Mucosa of rectum (tissue), 2 donors: Measurements from ENCODE around the gene SHQ1.

Experiments
- H3K27ac ChIP-seq, 2 donors: one replicate each; pipeline ENCODE4 v1.7.0; 2013; ENCODE audit warnings: inconsistent platforms in 2 of 2, low read depth in 2 of 2, low read length in 2 of 2
- H3K27me3 ChIP-seq, 2 donors: one replicate each; pipeline ENCODE4 v1.7.0; 2013; ENCODE audit warnings: low read length in 2 of 2; ENCODE audit not compliant: control insufficient read depth in 2 of 2, insufficient read depth in 2 of 2
- H3K36me3 ChIP-seq, 2 donors: one replicate each; pipeline ENCODE4 v1.7.0; 2013; ENCODE audit warnings: low read length in 2 of 2; ENCODE audit not compliant: control insufficient read depth in 2 of 2, insufficient read depth in 2 of 2
- H3K4me1 ChIP-seq, 2 donors: one replicate each; pipeline ENCODE4 v1.7.0; 2013; ENCODE audit warnings: low read length in 2 of 2, mild to moderate bottlenecking in 1 of 2; ENCODE audit not compliant: control insufficient read depth in 2 of 2, insufficient read depth in 2 of 2
- H3K4me3 ChIP-seq, 2 donors: one replicate each; pipeline ENCODE4 v1.7.0; 2013; ENCODE audit warnings: low read length in 2 of 2
- H3K9ac ChIP-seq, 2 donors: one replicate each; pipeline ENCODE4 v1.7.0; 2013; ENCODE audit warnings: low read length in 2 of 2, low read depth in 1 of 2, mild to moderate bottlenecking in 1 of 2
- H3K9me3 ChIP-seq, 2 donors: one replicate each; pipeline ENCODE4 v1.7.0; 2013; ENCODE audit warnings: low read length in 2 of 2; ENCODE audit not compliant: control insufficient read depth in 2 of 2
- donor health status: healthy.
- donor health status: Normal muscosa, but diverticular disease.

SHQ1 gene

DNA sequence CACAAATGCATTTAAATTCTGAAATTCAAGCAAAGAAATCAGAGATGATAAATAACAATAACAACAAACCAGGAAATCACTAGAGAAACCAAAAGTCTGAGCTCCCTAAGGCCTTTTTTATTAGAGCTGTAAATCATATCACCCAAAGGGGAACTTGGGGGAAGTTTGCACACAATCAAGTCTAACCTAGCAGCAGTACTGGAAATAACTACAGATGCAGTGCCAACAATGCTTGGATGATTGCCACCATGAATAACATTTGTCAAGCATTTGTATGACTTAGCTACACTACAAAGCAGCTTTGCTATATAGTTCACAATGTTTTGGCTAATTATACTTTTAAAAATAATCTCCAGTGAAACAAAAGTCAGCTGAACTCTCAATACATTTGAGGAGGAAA is 27.8 kb downstream of the SHQ1 start:
- no peaks in the 10 kb centered on the region for H3K9me3 ChIP-seq
- peaks cover 0 to 7% of the 10 kb centered on the region in 2 donors for H3K36me3 ChIP-seq
- no peak overlapping the region for H3K9ac ChIP-seq
- peaks cover 18 to 29% of the 10 kb centered on the region in 2 donors for H3K4me1 ChIP-seq
- peak overlapping the region; percentile 45 to 48 for H3K4me3 ChIP-seq
- no peaks in the 10 kb centered on the region for H3K27me3 ChIP-seq
- H3K27ac ChIP-seq: peak overlapping the region; percentile 75 to 89

DNA sequence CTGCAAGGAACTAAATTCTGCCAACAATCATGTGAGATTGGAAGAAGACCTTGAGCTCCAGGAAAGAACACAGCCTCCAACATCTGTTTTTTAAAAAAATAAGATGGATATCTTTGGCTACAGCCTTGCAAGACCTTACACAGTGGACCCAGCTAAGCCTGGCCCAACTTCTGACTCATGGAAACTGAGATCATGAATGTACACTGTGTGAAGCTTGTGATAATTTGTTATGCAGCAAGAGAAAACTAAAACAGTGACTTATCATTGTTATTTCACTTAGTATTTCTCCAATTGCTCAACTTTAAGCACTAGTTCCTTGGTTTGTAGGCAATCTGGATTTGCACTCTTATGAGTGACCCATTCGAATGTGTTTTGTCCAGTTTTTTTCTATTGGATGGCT is 29.3 kb downstream of the SHQ1 start:
- no peak overlapping the region for H3K27ac ChIP-seq
- no peaks in the 10 kb centered on the region for H3K9me3 ChIP-seq
- peaks cover 0 to 7% of the 10 kb centered on the region in 2 donors for H3K36me3 ChIP-seq
- H3K4me3 ChIP-seq: no peak overlapping the region
- H3K9ac ChIP-seq: no peak overlapping the region
- peaks cover 18 to 29% of the 10 kb centered on the region in 2 donors for H3K4me1 ChIP-seq
- H3K27me3 ChIP-seq: no peaks in the 10 kb centered on the region

DNA sequence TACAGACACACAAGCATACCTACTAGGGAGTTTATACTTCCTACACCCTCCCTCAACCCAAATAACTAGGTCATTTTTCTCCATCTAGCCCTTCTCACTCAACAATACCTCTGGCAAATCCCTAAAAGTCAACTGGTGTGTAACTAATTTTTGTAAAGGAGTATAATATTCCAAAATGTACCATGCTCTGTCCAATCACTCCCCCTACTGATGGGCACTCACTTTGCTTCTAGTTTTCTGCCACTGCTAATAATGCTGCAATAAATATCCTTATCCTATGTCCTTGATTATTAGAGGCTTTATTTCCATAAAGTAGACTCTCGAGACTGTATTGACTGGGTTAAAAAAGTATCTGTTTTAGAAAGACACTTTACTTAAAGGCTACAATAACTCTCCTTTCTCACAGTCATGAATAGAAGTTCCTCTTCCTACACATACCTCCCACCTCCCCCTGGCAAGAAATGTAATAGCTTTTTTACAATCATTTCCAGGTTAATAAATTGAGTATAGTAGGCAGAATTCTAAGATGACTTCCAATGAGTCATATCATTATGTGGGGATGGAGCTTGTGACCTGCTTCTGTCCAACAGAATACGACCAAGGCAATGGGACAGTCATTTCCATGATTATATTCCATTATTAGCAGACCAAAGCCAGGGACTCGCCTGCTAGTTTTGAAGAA is 30.0 kb downstream of the SHQ1 start:
- Histone ChIP-seq H3K36me3 (peaks cover 0 to 7% of the 10 kb centered on the region in 2 donors), H3K4me3 (no peak overlapping the region), H3K4me1 (peaks cover 18 to 29% of the 10 kb centered on the region in 2 donors), H3K27ac (no peak overlapping the region), H3K9ac (no peak overlapping the region), H3K9me3 (no peaks in the 10 kb centered on the region), H3K27me3 (no peaks in the 10 kb centered on the region)

DNA sequence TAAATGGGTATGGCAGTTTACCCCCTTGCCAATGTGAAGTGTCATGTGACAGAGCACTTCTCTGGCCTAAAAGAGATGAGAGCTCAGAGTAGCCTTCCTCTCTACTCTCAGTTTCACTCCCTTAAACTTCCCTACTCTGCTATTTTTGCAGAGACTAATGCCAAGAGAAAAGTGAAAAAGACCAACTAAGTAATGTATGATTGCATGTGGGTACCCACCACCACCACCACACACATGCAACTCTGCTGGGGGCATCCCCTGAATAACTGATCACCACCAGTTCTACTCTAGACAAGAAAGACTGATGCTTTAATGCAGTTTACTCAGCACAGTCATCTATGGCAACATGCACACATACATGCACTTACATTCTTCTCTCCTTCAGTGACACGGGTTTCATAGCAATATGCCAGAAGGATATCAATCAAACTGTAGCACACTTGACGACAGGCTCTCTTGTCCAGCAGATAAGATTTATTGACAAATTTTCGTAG is 31.3 kb downstream of the SHQ1 start:
- H3K4me1 ChIP-seq: peaks cover 14 to 23% of the 10 kb centered on the region in 2 donors
- no peak overlapping the region for H3K27ac ChIP-seq
- no peak overlapping the region for H3K9ac ChIP-seq
- no peak overlapping the region for H3K4me3 ChIP-seq
- H3K9me3 ChIP-seq: no peaks in the 10 kb centered on the region
- H3K27me3 ChIP-seq: no peaks in the 10 kb centered on the region
- H3K36me3 ChIP-seq: peaks cover 0 to 9% of the 10 kb centered on the region in 2 donors

DNA sequence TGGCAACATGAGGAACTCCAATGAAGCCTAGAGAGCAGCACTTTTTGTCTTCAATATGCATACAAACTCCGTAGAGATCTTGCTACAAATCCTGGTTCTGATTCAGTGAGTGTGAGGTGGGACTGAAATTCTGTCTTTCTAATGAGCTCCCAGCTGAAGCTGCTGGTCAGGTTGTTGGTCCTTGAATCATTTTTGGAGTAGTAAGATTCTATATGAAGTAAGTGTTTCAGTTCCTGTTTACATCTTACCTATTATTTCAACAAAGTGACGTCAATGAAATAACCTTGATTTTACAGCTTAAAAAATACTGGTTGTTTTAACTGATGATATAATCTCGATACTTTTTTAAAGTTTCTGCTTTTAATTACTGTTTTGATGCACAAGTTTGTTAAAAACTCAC is 33.9 kb downstream of the SHQ1 start:
- H3K4me1 ChIP-seq: no peaks in the 10 kb centered on the region
- H3K36me3 ChIP-seq: peaks cover 0 to 9% of the 10 kb centered on the region in 2 donors

DNA sequence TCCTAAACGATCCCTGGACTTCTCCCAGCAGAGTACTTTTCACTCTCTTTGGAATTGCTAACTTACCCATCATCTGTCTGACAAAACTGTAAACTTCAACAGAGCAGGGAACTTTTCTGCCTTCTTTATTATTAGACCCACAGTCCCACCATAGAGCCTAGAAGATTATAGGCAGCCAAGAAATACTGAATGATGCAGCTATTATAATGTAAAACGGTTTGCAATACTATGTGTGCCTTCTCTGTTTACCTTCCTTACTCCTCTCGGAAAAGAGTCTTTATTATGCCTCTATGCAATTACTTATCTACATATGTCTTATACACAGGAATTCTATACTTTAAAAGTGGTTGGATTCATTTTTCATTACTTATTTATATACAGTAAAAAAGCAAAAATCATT is 36.0 kb downstream of the SHQ1 start:
- Histone ChIP-seq H3K9ac (no peak overlapping the region), H3K4me3 (no peak overlapping the region), H3K9me3 (no peaks in the 10 kb centered on the region), H3K27me3 (no peaks in the 10 kb centered on the region), H3K4me1 (no peaks in the 10 kb centered on the region), H3K27ac (no peak overlapping the region), H3K36me3 (peaks cover 0 to 9% of the 10 kb centered on the region in 2 donors)

More for the DNA sequence above, 33.9 kb downstream of the SHQ1 start:
- Histone ChIP-seq H3K4me3 (no peak overlapping the region), H3K27me3 (no peaks in the 10 kb centered on the region), H3K9me3 (no peaks in the 10 kb centered on the region), H3K9ac (no peak overlapping the region), H3K27ac (no peak overlapping the region)

DNA sequence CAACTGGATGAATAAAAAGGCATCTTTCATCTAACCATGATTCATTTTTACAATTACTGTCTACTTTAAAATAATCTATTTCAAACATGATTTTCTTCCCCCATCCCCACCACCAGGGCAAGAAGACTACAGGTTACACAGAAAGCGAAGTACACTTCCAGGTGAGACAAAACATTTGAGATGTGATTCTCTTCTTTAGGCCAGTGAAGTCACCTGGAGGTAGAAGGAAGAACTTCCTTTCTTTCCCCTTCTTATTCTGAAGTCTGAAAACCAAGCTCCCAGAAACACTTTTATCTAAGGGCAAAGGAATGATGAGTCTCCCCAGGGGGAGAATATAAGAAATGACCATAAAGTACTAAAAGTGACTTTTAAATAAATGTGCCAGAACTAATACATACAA is 36.7 kb downstream of the SHQ1 start:
- Histone ChIP-seq H3K36me3 (peaks cover 0 to 3% of the 10 kb centered on the region in 2 donors), H3K4me1 (no peaks in the 10 kb centered on the region), H3K9ac (no peak overlapping the region), H3K27ac (no peak overlapping the region), H3K27me3 (no peaks in the 10 kb centered on the region), H3K4me3 (no peak overlapping the region), H3K9me3 (no peaks in the 10 kb centered on the region)

DNA sequence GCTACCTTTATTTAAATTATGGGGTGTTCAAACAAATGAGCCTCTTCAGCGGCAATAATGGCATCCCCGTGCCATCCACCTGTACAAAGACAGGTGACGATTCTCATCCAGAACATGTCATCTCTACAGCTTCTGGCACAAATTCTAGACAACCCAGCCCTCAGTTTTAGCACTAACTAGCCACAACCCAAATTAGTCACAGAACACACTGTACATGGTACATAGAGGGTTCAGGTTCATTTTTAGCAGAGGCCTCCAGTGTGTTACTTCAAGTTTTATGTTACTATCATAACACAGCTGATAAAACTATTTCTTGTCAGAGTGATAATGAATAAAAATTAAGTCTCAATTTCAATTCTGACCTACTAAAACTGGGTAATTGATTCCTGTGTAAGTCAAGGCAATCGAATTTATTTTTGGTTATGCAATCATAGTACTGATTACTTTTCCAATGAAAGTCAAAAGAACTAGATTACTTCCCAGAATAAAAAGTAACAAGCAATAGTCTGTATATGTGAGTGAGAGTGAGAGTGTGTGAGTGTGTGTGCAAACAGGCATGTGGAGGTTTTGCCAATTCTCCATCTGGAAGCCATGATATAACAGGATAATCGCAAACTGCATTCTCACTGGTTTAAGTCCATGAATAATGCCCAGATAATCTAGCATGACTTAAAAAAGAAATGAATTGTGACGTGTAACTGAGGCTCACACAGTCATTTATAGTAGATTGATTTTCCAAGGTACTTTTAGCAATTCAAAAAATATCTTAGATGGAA is 37.4 kb downstream of the SHQ1 start:
- H3K27ac ChIP-seq: no peak overlapping the region
- H3K4me1 ChIP-seq: no peaks in the 10 kb centered on the region
- H3K9ac ChIP-seq: no peak overlapping the region
- H3K4me3 ChIP-seq: no peak overlapping the region
- H3K27me3 ChIP-seq: no peaks in the 10 kb centered on the region
- H3K36me3 ChIP-seq: peaks cover 0 to 2% of the 10 kb centered on the region in 2 donors
- no peaks in the 10 kb centered on the region for H3K9me3 ChIP-seq

DNA sequence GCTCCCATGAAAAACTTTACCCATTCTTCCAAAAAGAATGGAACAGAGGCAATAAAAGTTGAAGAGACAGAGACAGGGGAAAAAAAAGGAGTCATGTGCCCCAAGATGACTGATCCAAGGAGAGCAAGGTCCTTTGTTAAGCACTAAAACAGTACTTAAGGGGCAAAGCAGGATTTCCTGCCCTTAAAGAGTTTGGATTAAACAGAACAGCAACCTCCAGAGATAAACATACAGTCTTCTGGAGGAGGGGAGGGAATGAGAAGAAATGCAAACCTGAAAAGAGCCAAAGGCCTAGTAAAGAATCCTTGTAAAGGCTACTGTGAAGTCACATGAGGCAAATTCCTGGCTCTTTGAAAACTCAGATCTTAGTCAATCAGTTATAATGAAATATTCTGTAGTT is 38.2 kb downstream of the SHQ1 start:
- Histone ChIP-seq H3K27me3 (no peaks in the 10 kb centered on the region), H3K4me3 (no peak overlapping the region), H3K27ac (no peak overlapping the region), H3K9ac (no peak overlapping the region), H3K36me3 (peaks cover 0 to 2% of the 10 kb centered on the region in 2 donors), H3K9me3 (no peaks in the 10 kb centered on the region), H3K4me1 (no peaks in the 10 kb centered on the region)

DNA sequence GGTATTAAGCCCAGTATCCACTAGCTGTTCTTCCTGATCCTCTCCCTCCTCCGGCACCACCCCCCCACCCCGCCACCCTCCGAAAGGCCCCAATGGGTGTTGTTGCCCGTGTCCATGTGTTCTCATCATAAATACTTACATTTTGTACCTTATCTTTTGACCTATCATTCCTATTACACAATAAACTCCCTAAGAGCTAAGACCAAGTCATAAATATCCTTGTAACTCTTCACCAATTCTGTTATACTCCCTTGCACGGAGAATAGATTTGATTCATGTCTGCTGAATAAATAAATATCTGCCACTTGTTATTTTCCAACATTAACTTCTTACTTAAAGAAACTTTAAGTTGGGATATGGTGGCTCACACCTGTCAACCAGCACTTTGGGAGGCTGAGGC is 43.9 kb downstream of the SHQ1 start:
- Histone ChIP-seq H3K27ac (no peak overlapping the region), H3K27me3 (no peaks in the 10 kb centered on the region), H3K4me3 (no peak overlapping the region), H3K36me3 (no peaks in the 10 kb centered on the region), H3K9ac (no peak overlapping the region), H3K9me3 (no peaks in the 10 kb centered on the region), H3K4me1 (no peaks in the 10 kb centered on the region)
